Astrocyte (in vitro differentiated cells and primary cell): ENCODE results near the gene TRIP13. TPM values are rescaled to one million over a fixed set of nuclear protein-coding genes. Genes with fewer than 3 reads are reported as not detected.

Source experiments
- DNase-seq: peaks from one replicate; pipeline ENCODE4 v3.0.0-alpha.2; 2010; ENCODE audit warnings: low read depth
- FAIRE-seq: peaks from 2 replicates; lab custom pipeline; 2011; peaks lifted over from hg19 to GRCh38; lab: Jason Lieb, UNC
- H2AFZ ChIP-seq: 2 replicates; pipeline ENCODE4 v1.6.0; 2012; ENCODE audit warnings: low read depth, low read length, inconsistent platforms
- H3K27ac ChIP-seq: 2 replicates; pipeline ENCODE4 v1.5.1; 2011; ENCODE audit warnings: low read depth, low read length, inconsistent platforms
- H3K27me3 ChIP-seq: 2 replicates; pipeline ENCODE4 v1.6.0; 2011; ENCODE audit warnings: low read length, inconsistent platforms; ENCODE audit not compliant: insufficient read depth
- H3K36me3 ChIP-seq: 2 replicates; pipeline ENCODE4 v1.5.1; 2011; ENCODE audit warnings: low read length, inconsistent platforms; ENCODE audit not compliant: insufficient read depth
- H3K4me1 ChIP-seq: 2 replicates; pipeline ENCODE4 v1.5.1; 2011; ENCODE audit warnings: low read length, inconsistent platforms; ENCODE audit not compliant: insufficient read depth
- H3K4me2 ChIP-seq: 2 replicates; pipeline ENCODE4 v1.6.0; 2012; ENCODE audit warnings: low read length, inconsistent platforms
- H3K4me3 ChIP-seq: 2 replicates; pipeline ENCODE4 v1.5.1; 2011; ENCODE audit warnings: low read depth, mild to moderate bottlenecking, low read length, inconsistent platforms; ENCODE audit not compliant: insufficient read depth
- H3K79me2 ChIP-seq: 2 replicates; pipeline ENCODE4 v1.6.0; 2012; ENCODE audit warnings: mild to moderate bottlenecking, low read length, inconsistent platforms; ENCODE audit not compliant: insufficient read depth
- H3K9ac ChIP-seq: 2 replicates; pipeline ENCODE4 v1.6.0; 2012; ENCODE audit warnings: mild to moderate bottlenecking, low read length, inconsistent platforms
- H3K9me3 ChIP-seq: 2 replicates; pipeline ENCODE4 v1.5.1; 2012; ENCODE audit warnings: low read depth, mild to moderate bottlenecking, low read length, inconsistent platforms; ENCODE audit not compliant: insufficient read depth
- H4K20me1 ChIP-seq: 2 replicates; pipeline ENCODE4 v1.6.0; 2012; ENCODE audit warnings: low read length, inconsistent platforms; ENCODE audit not compliant: insufficient read depth
- H3K27ac Mint-ChIP-seq: one replicate; pipeline ENCODE4 v1.8.0; 2021; ENCODE audit warnings: mild to moderate bottlenecking, mixed read lengths; ENCODE audit not compliant: unreplicated experiment
- H3K27me3 Mint-ChIP-seq: one replicate; pipeline ENCODE4 v1.8.0; 2021; ENCODE audit warnings: low read depth, mixed read lengths; ENCODE audit not compliant: unreplicated experiment
- H3K36me3 Mint-ChIP-seq: one replicate; pipeline ENCODE4 v1.8.0; 2021; ENCODE audit warnings: low read depth, mixed read lengths; ENCODE audit not compliant: unreplicated experiment
- H3K4me1 Mint-ChIP-seq: one replicate; pipeline ENCODE4 v1.8.0; 2021; ENCODE audit warnings: low read depth, mixed read lengths; ENCODE audit not compliant: unreplicated experiment
- H3K4me3 Mint-ChIP-seq: one replicate; pipeline ENCODE4 v1.8.0; 2021; ENCODE audit warnings: mild to moderate bottlenecking, moderate library complexity, mixed read lengths; ENCODE audit not compliant: unreplicated experiment
- H3K9me3 Mint-ChIP-seq: one replicate; pipeline ENCODE4 v1.8.0; 2021; ENCODE audit warnings: mild to moderate bottlenecking, mixed read lengths; ENCODE audit not compliant: unreplicated experiment
- EZH2 ChIP-seq: IDR thresholded peaks from 2 replicates; pipeline ENCODE4 v1.6.1; 2012; ENCODE audit warnings: mild to moderate bottlenecking, low read length, inconsistent platforms; ENCODE audit not compliant: insufficient read depth
- total RNA-seq: library from RNA; stranded (reverse); gene quantifications from 2 replicates; pipeline ENCODE4 v1.2.1, GENCODE V29; 2021
- TF ChIP-seq, protein P1 (sequence below): IDR thresholded peaks from 2 replicates; pipeline ENCODE4 v1.5.1; 2011; ENCODE audit warnings: low read depth, mild to moderate bottlenecking, inconsistent platforms, low read length, moderate library complexity; ENCODE audit not compliant: insufficient read depth

TRIP13 gene
- total RNA-seq, 1 donor from 2014 or later = 7.3 TPM

DNA sequence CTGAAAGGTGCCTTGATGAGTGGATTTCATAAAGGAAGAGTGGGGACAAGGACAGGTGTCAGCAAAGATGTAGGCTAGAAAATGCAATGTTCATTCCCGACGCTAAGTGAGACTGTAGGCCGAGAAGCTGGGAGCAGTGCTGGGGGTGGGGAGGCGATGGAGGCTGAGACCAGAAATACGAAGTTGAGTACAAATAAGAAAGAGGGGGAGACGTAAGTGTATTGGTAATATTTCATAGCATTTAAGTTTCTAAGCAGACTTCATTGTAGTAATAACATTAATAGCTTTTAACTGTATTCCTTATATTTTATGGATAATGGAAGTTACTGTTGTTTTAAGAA, 11.0 kb downstream of the TRIP13 start:
- H3K4me2 ChIP-seq = no peak overlapping the region
- peaks cover 7% of the 10 kb centered on the region for H3K36me3 Mint-ChIP-seq

DNA sequence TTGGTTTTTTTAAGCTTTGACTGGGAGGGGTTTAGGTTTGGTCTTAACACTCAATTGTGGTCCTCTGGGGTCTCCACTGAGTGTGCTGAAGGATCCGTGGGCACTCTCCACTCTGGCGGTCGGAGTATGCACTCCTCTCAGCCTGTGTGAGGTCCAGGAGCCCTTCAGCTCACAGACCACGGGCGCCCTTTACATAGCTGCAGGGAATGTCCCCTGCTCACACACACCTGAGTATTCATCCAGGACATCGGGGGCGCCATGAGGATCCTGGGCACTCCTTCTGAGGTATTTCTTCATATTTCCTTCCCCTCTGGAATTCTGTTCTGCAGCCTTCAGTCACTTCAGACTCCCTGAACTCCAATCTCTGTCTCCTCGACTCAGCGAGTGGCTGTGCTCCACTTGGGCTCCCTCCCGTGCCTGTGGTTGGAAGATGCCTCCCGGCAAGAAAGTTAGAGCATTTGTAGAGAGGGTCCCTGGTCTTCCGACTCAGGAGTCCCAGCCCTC, 12.5 kb downstream of the TRIP13 start:
- H4K20me1 ChIP-seq = peaks cover 8% of the 10 kb centered on the region
- DNase-seq (no peak), FAIRE-seq (no peak)
- no peak overlapping the region for H3K9ac ChIP-seq
- peaks cover 11% of the 10 kb centered on the region for H3K36me3 Mint-ChIP-seq
- no peak overlapping the region for H3K4me2 ChIP-seq
- no peak overlapping the region for H3K27ac Mint-ChIP-seq
- no peaks in the 10 kb centered on the region for H3K79me2 ChIP-seq
- H3K36me3 ChIP-seq = peaks cover 13% of the 10 kb centered on the region
- no peak overlapping the region for H2AFZ ChIP-seq
- no peaks in the 10 kb centered on the region for H3K27me3 Mint-ChIP-seq
- no peaks in the 10 kb centered on the region for H3K27me3 ChIP-seq
- H3K9me3 ChIP-seq = no peaks in the 10 kb centered on the region
- no peaks in the 10 kb centered on the region for H3K4me1 ChIP-seq
- H3K27ac ChIP-seq = no peak overlapping the region
- no peak overlapping the region for H3K4me3 Mint-ChIP-seq
- no peak for TF ChIP-seq EZH2
- TF ChIP-seq, protein P1, sequence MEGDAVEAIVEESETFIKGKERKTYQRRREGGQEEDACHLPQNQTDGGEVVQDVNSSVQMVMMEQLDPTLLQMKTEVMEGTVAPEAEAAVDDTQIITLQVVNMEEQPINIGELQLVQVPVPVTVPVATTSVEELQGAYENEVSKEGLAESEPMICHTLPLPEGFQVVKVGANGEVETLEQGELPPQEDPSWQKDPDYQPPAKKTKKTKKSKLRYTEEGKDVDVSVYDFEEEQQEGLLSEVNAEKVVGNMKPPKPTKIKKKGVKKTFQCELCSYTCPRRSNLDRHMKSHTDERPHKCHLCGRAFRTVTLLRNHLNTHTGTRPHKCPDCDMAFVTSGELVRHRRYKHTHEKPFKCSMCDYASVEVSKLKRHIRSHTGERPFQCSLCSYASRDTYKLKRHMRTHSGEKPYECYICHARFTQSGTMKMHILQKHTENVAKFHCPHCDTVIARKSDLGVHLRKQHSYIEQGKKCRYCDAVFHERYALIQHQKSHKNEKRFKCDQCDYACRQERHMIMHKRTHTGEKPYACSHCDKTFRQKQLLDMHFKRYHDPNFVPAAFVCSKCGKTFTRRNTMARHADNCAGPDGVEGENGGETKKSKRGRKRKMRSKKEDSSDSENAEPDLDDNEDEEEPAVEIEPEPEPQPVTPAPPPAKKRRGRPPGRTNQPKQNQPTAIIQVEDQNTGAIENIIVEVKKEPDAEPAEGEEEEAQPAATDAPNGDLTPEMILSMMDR = no peak
- H3K4me3 ChIP-seq = no peak overlapping the region
- H3K4me1 Mint-ChIP-seq = no peaks in the 10 kb centered on the region
- H3K9me3 Mint-ChIP-seq = no peaks in the 10 kb centered on the region

More for the DNA sequence above, 11.0 kb downstream of the TRIP13 start:
- no peak overlapping the region for H3K27ac Mint-ChIP-seq
- no peak overlapping the region for H2AFZ ChIP-seq
- H3K27me3 Mint-ChIP-seq = no peaks in the 10 kb centered on the region
- H3K4me1 Mint-ChIP-seq = no peaks in the 10 kb centered on the region
- TF ChIP-seq EZH2 = no peak
- TF ChIP-seq, protein P1 = no peak
- H3K27ac ChIP-seq = no peak overlapping the region
- FAIRE-seq (no peak), DNase-seq (no peak)
- H3K9me3 ChIP-seq = no peaks in the 10 kb centered on the region
- H3K4me3 Mint-ChIP-seq = no peak overlapping the region
- no peaks in the 10 kb centered on the region for H3K9me3 Mint-ChIP-seq
- H3K79me2 ChIP-seq = no peaks in the 10 kb centered on the region
- H3K4me1 ChIP-seq = no peaks in the 10 kb centered on the region
- H3K36me3 ChIP-seq = peaks cover 13% of the 10 kb centered on the region
- H4K20me1 ChIP-seq = peaks cover 8% of the 10 kb centered on the region
- H3K9ac ChIP-seq = no peak overlapping the region
- H3K27me3 ChIP-seq = no peaks in the 10 kb centered on the region
- no peak overlapping the region for H3K4me3 ChIP-seq

DNA sequence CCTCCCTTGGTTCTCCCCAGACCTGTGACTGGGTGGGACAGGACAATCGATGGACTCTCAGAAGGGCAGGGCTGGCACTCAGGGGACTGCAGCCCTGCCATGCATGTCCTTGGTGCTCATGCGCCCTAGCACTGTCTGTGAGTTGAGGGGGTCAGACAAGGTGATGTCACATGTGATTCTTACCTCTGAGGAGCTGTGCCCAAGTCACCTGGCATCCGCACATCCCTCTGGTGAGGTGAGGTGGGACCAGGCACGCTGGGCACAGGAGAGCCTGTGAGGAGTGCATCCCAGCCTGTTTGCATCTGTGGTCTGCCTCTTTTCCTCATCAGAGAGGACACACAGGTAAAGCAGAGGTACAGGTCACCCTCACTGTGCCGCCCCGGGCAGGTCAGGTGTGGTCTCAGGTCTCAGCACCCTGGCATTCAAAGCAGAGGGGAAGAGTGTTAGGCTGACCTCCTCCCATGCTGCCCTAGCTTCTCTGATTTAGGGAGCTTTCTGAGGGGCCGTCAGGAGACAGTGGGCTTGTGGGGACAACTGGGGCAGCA, 14.8 kb downstream of the TRIP13 start:
- Mint-ChIP-seq H3K4me3 (no peak overlapping the region), H3K27me3 (peaks cover 2% of the 10 kb centered on the region), H3K9me3 (no peaks in the 10 kb centered on the region), H3K36me3 (peaks cover 18% of the 10 kb centered on the region), H3K4me1 (peaks cover 6% of the 10 kb centered on the region), H3K27ac (no peak overlapping the region)
- TF ChIP-seq, protein P1 = no peak
- TF ChIP-seq EZH2 = no peak
- H3K79me2 ChIP-seq = no peaks in the 10 kb centered on the region
- H3K4me1 ChIP-seq = peaks cover 9% of the 10 kb centered on the region
- H4K20me1 ChIP-seq = peaks cover 11% of the 10 kb centered on the region
- no peaks in the 10 kb centered on the region for H3K27me3 ChIP-seq
- H3K4me2 ChIP-seq = no peak overlapping the region
- H3K9me3 ChIP-seq = no peaks in the 10 kb centered on the region
- H3K9ac ChIP-seq = no peak overlapping the region
- FAIRE-seq (no peak), DNase-seq (no peak)
- H3K27ac ChIP-seq = no peak overlapping the region
- peaks cover 6% of the 10 kb centered on the region for H3K36me3 ChIP-seq
- no peak overlapping the region for H3K4me3 ChIP-seq
- no peak overlapping the region for H2AFZ ChIP-seq
